Panc1 (cell line): ENCODE data around the gene FAM50B.

Experiments used
- POLR2AphosphoS5 ChIP-seq: IDR thresholded peaks from 2 replicates; pipeline ENCODE4 v1.6.1; 2012; ENCODE audit warnings: mild to moderate bottlenecking, low read depth, low read length, moderate library complexity
- SIN3A ChIP-seq: IDR thresholded peaks from 2 replicates; pipeline ENCODE4 v1.6.1; 2012; ENCODE audit warnings: low read depth, mild to moderate bottlenecking, low read length, moderate library complexity, borderline replicate concordance; ENCODE audit not compliant: insufficient read depth
- TF ChIP-seq, protein P1 (sequence below): fragments of 450-650 bp; IDR thresholded peaks from 2 replicates; pipeline ENCODE4 v1.5.1; 2017; ENCODE audit warnings: mild to moderate bottlenecking
- TF ChIP-seq, protein P2 (sequence below), 2 experiments: IDR thresholded peaks; 2 replicates each; pipeline ENCODE4 v1.6.1; 2011 to 2012; ENCODE audit warnings: low read depth in 2 of 2, control low read depth in 1 of 2, low read length in 1 of 2, mild to moderate bottlenecking in 1 of 2, moderate library complexity in 1 of 2; ENCODE audit not compliant: insufficient read depth in 1 of 2

- TF ChIP-seq, protein P1, sequence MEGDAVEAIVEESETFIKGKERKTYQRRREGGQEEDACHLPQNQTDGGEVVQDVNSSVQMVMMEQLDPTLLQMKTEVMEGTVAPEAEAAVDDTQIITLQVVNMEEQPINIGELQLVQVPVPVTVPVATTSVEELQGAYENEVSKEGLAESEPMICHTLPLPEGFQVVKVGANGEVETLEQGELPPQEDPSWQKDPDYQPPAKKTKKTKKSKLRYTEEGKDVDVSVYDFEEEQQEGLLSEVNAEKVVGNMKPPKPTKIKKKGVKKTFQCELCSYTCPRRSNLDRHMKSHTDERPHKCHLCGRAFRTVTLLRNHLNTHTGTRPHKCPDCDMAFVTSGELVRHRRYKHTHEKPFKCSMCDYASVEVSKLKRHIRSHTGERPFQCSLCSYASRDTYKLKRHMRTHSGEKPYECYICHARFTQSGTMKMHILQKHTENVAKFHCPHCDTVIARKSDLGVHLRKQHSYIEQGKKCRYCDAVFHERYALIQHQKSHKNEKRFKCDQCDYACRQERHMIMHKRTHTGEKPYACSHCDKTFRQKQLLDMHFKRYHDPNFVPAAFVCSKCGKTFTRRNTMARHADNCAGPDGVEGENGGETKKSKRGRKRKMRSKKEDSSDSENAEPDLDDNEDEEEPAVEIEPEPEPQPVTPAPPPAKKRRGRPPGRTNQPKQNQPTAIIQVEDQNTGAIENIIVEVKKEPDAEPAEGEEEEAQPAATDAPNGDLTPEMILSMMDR: no peak
- no peak for TF ChIP-seq SIN3A
- TF ChIP-seq POLR2AphosphoS5: no peak
- TF ChIP-seq, protein P2, sequence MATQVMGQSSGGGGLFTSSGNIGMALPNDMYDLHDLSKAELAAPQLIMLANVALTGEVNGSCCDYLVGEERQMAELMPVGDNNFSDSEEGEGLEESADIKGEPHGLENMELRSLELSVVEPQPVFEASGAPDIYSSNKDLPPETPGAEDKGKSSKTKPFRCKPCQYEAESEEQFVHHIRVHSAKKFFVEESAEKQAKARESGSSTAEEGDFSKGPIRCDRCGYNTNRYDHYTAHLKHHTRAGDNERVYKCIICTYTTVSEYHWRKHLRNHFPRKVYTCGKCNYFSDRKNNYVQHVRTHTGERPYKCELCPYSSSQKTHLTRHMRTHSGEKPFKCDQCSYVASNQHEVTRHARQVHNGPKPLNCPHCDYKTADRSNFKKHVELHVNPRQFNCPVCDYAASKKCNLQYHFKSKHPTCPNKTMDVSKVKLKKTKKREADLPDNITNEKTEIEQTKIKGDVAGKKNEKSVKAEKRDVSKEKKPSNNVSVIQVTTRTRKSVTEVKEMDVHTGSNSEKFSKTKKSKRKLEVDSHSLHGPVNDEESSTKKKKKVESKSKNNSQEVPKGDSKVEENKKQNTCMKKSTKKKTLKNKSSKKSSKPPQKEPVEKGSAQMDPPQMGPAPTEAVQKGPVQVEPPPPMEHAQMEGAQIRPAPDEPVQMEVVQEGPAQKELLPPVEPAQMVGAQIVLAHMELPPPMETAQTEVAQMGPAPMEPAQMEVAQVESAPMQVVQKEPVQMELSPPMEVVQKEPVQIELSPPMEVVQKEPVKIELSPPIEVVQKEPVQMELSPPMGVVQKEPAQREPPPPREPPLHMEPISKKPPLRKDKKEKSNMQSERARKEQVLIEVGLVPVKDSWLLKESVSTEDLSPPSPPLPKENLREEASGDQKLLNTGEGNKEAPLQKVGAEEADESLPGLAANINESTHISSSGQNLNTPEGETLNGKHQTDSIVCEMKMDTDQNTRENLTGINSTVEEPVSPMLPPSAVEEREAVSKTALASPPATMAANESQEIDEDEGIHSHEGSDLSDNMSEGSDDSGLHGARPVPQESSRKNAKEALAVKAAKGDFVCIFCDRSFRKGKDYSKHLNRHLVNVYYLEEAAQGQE (IDR thresholded peaks at IDR 0.05; ENCODE audit: insufficient read depth in 1 of 2, low read depth in 2 of 2, low read length in 1 of 2): no peak
Measured at GRCh38 chr6:3803627-3804468, 45.3 kb upstream of the FAM50B start.
